Measurements from ENCODE around the gene SYNE2. TPM values are rescaled to one million over a fixed set of nuclear protein-coding genes. Genes with fewer than 3 reads are reported as not detected.

The SYNE2 gene
- total and polyA plus RNA-seq, 10 of the 15 experiments (the other 5 are each of a cell fraction or from before 2014, with no cell fraction given), result 2.1 to 52.7 (median 38.1) TPM

GRCh38 chr14:64012003-64012402 is 159.2 kb downstream of the SYNE2 start (continued):
- TF ChIP-seq CEBPB (IDR thresholded peaks at IDR 0.05; ENCODE audit: borderline replicate concordance in 1 of 2, low read depth in 2 of 2, low read length in 2 of 2), result no peak

GRCh38 chr14:64012720-64013119 is 159.9 kb downstream of the SYNE2 start:
- POLR2A ChIA-PET, result interaction anchor here (0.7 kb wide), 2 partner anchors 59 to 1012 kb away, joined by 4 to 6 read pairs; no protein-coding TSS in a partner anchor
- Histone ChIP-seq H3K9me3 (replicated peaks; ENCODE audit: control insufficient read depth, insufficient read depth, low read length) (no peaks in the 10 kb centered on the region; the same call in 1 of the 3 replicates), H3K4me3 (no peak overlapping the region), H3K79me2 (ENCODE audit: control insufficient read depth, insufficient read depth, low read length) (no peaks in the 10 kb centered on the region), H3K9ac (ENCODE audit: control insufficient read depth, insufficient read depth, low read length) (no peak overlapping the region), H3K4me2 (ENCODE audit: control insufficient read depth, insufficient read depth) (no peak overlapping the region), H3K27me3 (replicated peaks in 1 of 2; ENCODE audit: control insufficient read depth in 2 of 2, insufficient read depth in 2 of 2, low read length in 1 of 2) (no peaks in the 10 kb centered on the region), H3K27ac (ENCODE audit: control insufficient read depth, insufficient read depth) (no peak overlapping the region), H4K20me1 (ENCODE audit: control insufficient read depth, insufficient read depth) (no peaks in the 10 kb centered on the region), H2AFZ (ENCODE audit: control insufficient read depth, low read depth, low read length) (no peak overlapping the region), H3K4me1 (ENCODE audit: control insufficient read depth, insufficient read depth, low read length) (no peaks in the 10 kb centered on the region), H3K36me3 (ENCODE audit: control insufficient read depth in 2 of 2, insufficient read depth in 2 of 2, low read length in 1 of 2) (peaks cover 0 to 7% of the 10 kb centered on the region in 2 experiments; a peak in 3 of 4 replicates)
- intact Hi-C loops (cut with micrococcal nuclease; ENCODE audit: unreplicated experiment) (loop anchor here (5.0 kb wide), 1 partner anchor 290 kb away; no protein-coding TSS in a partner anchor), in situ Hi-C loops (cut with MboI) (no loop called here)
- no peak for DNase-seq (ENCODE audit: low read depth, low spot score)
- no peak for ATAC-seq
- SMC1A ChIA-PET (ENCODE audit: uncharacterized antibody, unreplicated experiment), result interaction anchor here (0.6 to 2.2 kb wide), 2 partner anchors 10 to 446 kb away, joined by 3 to 12 read pairs; no protein-coding TSS in a partner anchor
- FAIRE-seq, result no peak
- no TSS peak for BruUV-seq (replicated peaks)
- WGBS (ENCODE audit: insufficient coverage, insufficient replicate concordance, low lambda C conversion rate, missing lambda C conversion rate), result 94% methylated on average over 1 of the region's 1 CpG
- CTCF ChIA-PET, result interaction anchor here (0.7 to 4.3 kb wide), 5 partner anchors 15 to 714 kb away, joined by 3 to 45 read pairs (median 15); partner anchors contain the start of gene ESR2
- TF ChIP-seq CEBPZ (IDR thresholded peaks at IDR 0.05; ENCODE audit: low read depth, low read length) (no peak), LARP7 (IDR thresholded peaks at IDR 0.05) (no peak), USF1 (IDR thresholded peaks at IDR 0.05; ENCODE audit: borderline replicate concordance, extremely low read length, insufficient read depth, low read depth, low read length) (no peak), CEBPB (IDR thresholded peaks at IDR 0.05; ENCODE audit: borderline replicate concordance in 1 of 2, low read depth in 2 of 2, low read length in 2 of 2) (no peak), TCF7 (IDR thresholded peaks at IDR 0.05; ENCODE audit: borderline replicate concordance) (no peak), PKNOX1 (IDR thresholded peaks at IDR 0.05) (no peak)
- RAD21 ChIA-PET (ENCODE audit: unreplicated experiment), result interaction anchor here (3.9 kb wide), 1 partner anchor 291 kb away, joined by 34 read pairs; no protein-coding TSS in a partner anchor
